ENCODE data around the gene TUBB3.

DNA sequence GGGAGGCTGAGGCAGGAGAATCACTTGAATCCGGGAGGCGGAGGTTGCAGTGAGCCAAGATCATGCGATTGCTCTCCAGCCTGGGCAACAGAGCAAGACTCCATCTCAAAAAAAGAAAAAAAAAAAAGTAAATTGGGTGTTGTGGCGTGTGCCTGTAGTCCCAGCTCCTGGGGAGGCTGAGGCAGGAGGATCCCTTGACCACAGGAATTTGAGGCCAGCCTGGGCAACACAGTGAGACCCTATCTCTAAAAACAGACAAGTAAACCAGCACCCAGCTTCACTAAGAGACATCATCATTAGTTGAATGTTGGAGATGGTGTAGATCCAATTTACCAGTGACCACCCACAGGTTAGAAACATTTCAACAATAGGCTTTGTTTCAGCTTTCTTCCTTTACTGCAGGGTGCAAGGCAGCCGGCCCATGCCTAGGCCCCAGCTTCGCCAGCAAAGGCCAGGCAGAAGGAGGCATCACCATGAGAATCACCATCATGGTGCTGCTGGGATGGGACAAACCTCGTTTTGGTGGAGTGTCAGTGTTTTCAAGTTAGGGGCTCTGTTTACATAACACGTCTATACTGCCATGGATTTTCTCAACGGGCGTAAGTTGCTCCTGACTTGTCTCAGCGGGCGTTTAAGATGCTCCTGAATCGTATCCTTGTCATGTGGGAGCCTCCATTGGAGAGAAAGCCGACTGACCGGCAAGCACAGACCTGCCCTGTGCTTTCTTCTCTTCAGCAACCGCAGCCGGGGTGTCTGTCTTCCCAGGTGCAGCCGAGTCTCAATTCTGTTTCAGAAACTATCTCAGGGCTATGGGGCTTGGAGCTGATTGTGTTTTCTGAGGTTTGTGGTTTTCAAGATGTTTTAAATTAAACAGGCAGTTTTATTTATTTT is 42.4 kb upstream of the TUBB3 start:
- TF ChIP-seq ZNF8 (CRISPR knock-in tag; IDR thresholded peaks at IDR 0.05) = no peak
- TF ChIP-seq, protein P1, sequence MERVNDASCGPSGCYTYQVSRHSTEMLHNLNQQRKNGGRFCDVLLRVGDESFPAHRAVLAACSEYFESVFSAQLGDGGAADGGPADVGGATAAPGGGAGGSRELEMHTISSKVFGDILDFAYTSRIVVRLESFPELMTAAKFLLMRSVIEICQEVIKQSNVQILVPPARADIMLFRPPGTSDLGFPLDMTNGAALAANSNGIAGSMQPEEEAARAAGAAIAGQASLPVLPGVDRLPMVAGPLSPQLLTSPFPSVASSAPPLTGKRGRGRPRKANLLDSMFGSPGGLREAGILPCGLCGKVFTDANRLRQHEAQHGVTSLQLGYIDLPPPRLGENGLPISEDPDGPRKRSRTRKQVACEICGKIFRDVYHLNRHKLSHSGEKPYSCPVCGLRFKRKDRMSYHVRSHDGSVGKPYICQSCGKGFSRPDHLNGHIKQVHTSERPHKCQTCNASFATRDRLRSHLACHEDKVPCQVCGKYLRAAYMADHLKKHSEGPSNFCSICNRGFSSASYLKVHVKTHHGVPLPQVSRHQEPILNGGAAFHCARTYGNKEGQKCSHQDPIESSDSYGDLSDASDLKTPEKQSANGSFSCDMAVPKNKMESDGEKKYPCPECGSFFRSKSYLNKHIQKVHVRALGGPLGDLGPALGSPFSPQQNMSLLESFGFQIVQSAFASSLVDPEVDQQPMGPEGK (CRISPR knock-in tag; IDR thresholded peaks at IDR 0.05; ENCODE audit: borderline replicate concordance) = no peak
- TF ChIP-seq, protein P2, sequence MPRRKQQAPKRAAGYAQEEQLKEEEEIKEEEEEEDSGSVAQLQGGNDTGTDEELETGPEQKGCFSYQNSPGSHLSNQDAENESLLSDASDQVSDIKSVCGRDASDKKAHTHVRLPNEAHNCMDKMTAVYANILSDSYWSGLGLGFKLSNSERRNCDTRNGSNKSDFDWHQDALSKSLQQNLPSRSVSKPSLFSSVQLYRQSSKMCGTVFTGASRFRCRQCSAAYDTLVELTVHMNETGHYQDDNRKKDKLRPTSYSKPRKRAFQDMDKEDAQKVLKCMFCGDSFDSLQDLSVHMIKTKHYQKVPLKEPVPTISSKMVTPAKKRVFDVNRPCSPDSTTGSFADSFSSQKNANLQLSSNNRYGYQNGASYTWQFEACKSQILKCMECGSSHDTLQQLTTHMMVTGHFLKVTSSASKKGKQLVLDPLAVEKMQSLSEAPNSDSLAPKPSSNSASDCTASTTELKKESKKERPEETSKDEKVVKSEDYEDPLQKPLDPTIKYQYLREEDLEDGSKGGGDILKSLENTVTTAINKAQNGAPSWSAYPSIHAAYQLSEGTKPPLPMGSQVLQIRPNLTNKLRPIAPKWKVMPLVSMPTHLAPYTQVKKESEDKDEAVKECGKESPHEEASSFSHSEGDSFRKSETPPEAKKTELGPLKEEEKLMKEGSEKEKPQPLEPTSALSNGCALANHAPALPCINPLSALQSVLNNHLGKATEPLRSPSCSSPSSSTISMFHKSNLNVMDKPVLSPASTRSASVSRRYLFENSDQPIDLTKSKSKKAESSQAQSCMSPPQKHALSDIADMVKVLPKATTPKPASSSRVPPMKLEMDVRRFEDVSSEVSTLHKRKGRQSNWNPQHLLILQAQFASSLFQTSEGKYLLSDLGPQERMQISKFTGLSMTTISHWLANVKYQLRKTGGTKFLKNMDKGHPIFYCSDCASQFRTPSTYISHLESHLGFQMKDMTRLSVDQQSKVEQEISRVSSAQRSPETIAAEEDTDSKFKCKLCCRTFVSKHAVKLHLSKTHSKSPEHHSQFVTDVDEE (CRISPR knock-in tag; IDR thresholded peaks at IDR 0.05) = no peak
- no peak for TF ChIP-seq ZNF70 (CRISPR knock-in tag; IDR thresholded peaks at IDR 0.05)
- TF ChIP-seq CSDC2 (CRISPR knock-in tag; IDR thresholded peaks at IDR 0.05) = no peak
- TF ChIP-seq, protein P3, sequence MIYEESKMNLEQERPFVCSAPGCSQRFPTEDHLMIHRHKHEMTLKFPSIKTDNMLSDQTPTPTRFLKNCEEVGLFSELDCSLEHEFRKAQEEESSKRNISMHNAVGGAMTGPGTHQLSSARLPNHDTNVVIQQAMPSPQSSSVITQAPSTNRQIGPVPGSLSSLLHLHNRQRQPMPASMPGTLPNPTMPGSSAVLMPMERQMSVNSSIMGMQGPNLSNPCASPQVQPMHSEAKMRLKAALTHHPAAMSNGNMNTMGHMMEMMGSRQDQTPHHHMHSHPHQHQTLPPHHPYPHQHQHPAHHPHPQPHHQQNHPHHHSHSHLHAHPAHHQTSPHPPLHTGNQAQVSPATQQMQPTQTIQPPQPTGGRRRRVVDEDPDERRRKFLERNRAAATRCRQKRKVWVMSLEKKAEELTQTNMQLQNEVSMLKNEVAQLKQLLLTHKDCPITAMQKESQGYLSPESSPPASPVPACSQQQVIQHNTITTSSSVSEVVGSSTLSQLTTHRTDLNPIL (CRISPR knock-in tag; IDR thresholded peaks at IDR 0.05; ENCODE audit: low read depth) = no peak
- TF ChIP-seq ARNTL (CRISPR knock-in tag; IDR thresholded peaks at IDR 0.05; ENCODE audit: borderline replicate concordance, low read depth) = no peak
- TF ChIP-seq, protein P4, sequence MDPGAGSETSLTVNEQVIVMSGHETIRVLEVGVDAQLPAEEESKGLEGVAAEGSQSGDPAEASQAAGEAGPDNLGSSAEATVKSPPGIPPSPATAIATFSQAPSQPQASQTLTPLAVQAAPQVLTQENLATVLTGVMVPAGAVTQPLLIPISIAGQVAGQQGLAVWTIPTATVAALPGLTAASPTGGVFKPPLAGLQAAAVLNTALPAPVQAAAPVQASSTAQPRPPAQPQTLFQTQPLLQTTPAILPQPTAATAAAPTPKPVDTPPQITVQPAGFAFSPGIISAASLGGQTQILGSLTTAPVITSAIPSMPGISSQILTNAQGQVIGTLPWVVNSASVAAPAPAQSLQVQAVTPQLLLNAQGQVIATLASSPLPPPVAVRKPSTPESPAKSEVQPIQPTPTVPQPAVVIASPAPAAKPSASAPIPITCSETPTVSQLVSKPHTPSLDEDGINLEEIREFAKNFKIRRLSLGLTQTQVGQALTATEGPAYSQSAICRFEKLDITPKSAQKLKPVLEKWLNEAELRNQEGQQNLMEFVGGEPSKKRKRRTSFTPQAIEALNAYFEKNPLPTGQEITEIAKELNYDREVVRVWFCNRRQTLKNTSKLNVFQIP (CRISPR knock-in tag; IDR thresholded peaks at IDR 0.05; ENCODE audit: borderline replicate concordance, low read depth) = no peak
- TF ChIP-seq ZC3H10 (CRISPR knock-in tag; IDR thresholded peaks at IDR 0.05) = no peak
- TF ChIP-seq, protein P5, sequence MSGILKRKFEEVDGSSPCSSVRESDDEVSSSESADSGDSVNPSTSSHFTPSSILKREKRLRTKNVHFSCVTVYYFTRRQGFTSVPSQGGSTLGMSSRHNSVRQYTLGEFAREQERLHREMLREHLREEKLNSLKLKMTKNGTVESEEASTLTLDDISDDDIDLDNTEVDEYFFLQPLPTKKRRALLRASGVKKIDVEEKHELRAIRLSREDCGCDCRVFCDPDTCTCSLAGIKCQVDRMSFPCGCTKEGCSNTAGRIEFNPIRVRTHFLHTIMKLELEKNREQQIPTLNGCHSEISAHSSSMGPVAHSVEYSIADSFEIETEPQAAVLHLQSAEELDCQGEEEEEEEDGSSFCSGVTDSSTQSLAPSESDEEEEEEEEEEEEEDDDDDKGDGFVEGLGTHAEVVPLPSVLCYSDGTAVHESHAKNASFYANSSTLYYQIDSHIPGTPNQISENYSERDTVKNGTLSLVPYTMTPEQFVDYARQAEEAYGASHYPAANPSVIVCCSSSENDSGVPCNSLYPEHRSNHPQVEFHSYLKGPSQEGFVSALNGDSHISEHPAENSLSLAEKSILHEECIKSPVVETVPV (CRISPR knock-in tag; IDR thresholded peaks at IDR 0.05) = no peak
- no peak for TF ChIP-seq RARB (CRISPR knock-in tag; IDR thresholded peaks at IDR 0.05)
